NT2/D1 (cell line): ENCODE data around the gene NACC2.

Source experiments
- YY1 ChIP-seq: IDR thresholded peaks from 2 replicates; pipeline ENCODE4 v1.6.1; 2011; ENCODE audit not compliant: insufficient read length, insufficient read depth
- ZNF274 ChIP-seq: IDR thresholded peaks from 2 replicates; pipeline ENCODE4 v1.6.1; 2011; ENCODE audit warnings: mild to moderate bottlenecking, low read depth, low read length

DNA sequence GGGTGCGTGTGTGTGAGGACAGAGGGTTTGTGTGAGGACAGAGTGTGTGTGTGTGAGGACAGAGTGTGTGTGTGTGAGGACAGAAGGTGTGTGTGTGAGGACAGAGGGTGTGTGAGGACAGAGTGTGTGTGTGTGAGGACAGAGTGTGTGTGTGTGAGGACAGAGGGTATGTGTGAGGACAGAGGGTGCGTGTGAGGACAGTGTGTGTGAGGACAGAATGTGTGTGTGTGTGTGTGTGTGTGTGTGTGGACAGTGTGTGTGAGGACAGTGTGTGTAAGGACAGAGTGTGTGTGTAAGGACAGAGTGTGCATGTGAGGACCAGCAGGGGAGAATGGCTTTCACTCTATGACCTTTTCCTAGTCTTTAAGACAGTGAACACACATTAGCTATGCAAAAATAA lies 70.8 kb downstream of the NACC2 start:
- no peak for TF ChIP-seq YY1
- no peak for TF ChIP-seq ZNF274
